Chondrocyte (in vitro differentiated cells): Measurements from ENCODE around the gene MUC20. TPM values are rescaled to one million over a fixed set of nuclear protein-coding genes. Genes with fewer than 3 reads are reported as not detected.

Experiments
- DNase-seq: peaks from one replicate; pipeline ENCODE4 v3.0.0; 2021; ENCODE audit warnings: mixed read lengths, low spot score
- H3K27ac Mint-ChIP-seq: one replicate; pipeline ENCODE4 v1.8.0; 2021; ENCODE audit warnings: mild to moderate bottlenecking, moderate library complexity, mixed read lengths; ENCODE audit not compliant: unreplicated experiment
- H3K27me3 Mint-ChIP-seq: 2 replicates; pipeline ENCODE4 v1.8.0; 2021; ENCODE audit warnings: low read depth, mixed read lengths
- H3K36me3 Mint-ChIP-seq: 2 replicates; pipeline ENCODE4 v1.8.0; 2021; ENCODE audit warnings: low read depth, mixed read lengths
- H3K4me1 Mint-ChIP-seq: 2 replicates; pipeline ENCODE4 v1.8.0; 2021; ENCODE audit warnings: low read depth, mild to moderate bottlenecking, mixed read lengths
- H3K4me3 Mint-ChIP-seq: one replicate; pipeline ENCODE4 v1.8.0; 2021; ENCODE audit warnings: mild to moderate bottlenecking, moderate library complexity, mixed read lengths; ENCODE audit not compliant: unreplicated experiment
- H3K9me3 Mint-ChIP-seq: 2 replicates; pipeline ENCODE4 v1.8.0; 2021; ENCODE audit warnings: low read depth, mixed read lengths
- total RNA-seq: library from RNA; stranded (reverse); gene quantifications from 3 replicates; pipeline ENCODE4 v1.2.1, GENCODE V29; 2021
- TF ChIP-seq, protein P1 (sequence below): fragments of 200-600 bp; sonication (generic); IDR thresholded peaks from 2 replicates; pipeline ENCODE4 v1.5.0; 2021; ENCODE audit warnings: antibody characterized with exemption, mild to moderate bottlenecking, moderate library complexity

Gene MUC20
- total RNA-seq, 1 donor from 2014 or later = 3.0 TPM

DNA sequence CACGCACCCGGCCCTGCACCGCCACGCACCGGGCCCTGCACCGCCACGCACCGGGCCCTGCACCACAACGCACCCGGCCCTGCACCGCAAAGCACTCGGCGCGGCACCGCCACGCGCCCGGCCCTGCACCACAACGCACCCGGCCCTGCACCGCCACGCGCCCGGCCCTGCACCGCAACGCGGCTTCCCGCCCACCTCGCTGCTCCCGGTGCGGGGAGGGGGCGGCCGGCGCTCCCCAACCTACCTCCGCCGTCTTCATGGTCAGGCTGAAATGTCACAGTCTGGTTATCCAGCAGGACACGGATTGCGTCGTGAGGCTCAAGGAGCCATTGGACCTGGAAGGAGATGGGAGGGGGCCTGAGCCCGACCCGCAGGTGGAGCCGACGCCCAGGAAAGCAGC lies 41.8 kb downstream of the MUC20 start:
- Mint-ChIP-seq H3K4me3 (no peak overlapping the region), H3K4me1 (no peaks in the 10 kb centered on the region), H3K9me3 (no peaks in the 10 kb centered on the region), H3K27me3 (peaks cover 26% of the 10 kb centered on the region), H3K27ac (no peak overlapping the region), H3K36me3 (no peaks in the 10 kb centered on the region)
- DNase-seq = no peak
- TF ChIP-seq, protein P1, sequence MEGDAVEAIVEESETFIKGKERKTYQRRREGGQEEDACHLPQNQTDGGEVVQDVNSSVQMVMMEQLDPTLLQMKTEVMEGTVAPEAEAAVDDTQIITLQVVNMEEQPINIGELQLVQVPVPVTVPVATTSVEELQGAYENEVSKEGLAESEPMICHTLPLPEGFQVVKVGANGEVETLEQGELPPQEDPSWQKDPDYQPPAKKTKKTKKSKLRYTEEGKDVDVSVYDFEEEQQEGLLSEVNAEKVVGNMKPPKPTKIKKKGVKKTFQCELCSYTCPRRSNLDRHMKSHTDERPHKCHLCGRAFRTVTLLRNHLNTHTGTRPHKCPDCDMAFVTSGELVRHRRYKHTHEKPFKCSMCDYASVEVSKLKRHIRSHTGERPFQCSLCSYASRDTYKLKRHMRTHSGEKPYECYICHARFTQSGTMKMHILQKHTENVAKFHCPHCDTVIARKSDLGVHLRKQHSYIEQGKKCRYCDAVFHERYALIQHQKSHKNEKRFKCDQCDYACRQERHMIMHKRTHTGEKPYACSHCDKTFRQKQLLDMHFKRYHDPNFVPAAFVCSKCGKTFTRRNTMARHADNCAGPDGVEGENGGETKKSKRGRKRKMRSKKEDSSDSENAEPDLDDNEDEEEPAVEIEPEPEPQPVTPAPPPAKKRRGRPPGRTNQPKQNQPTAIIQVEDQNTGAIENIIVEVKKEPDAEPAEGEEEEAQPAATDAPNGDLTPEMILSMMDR = no peak

DNA sequence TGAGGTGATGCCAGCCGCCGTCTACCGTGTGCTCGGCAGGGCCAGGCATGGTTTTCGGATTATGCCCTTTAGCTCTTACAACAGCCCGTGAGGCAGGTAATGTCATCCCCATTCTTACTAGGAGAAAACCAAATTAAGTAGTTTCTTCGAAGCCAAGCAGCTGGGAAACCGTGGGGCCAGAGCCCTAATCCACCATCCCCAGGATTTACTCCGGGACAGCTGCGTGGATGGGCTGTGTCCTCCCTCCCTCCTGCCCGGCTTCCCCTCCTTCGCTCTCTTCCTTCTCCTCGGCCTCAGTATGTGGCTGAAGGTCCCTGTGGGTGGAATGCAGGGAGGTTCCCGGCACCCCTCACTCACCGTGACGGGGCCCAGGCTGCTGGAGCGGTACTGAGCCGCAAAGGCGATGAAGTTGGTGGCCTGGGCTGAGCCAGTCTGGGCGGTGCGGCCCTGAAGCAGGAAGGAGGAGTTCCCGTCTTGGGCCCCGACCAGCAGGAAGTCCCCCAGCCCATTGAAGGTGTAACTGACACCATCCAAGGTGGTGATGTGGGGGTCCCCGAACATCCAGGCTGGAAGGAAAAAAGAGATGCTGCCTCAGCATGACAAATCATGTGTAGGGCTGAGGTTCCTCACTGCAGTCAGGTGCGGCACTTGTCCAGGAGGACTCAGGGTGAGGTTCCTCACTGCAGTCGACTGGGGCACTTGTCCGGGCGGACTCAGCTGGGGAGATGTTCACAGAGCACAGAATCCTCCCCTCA lies 42.5 kb downstream of the MUC20 start:
- no peak overlapping the region for H3K27ac Mint-ChIP-seq
- DNase-seq = no peak
- no peak overlapping the region for H3K4me3 Mint-ChIP-seq
- H3K4me1 Mint-ChIP-seq = no peaks in the 10 kb centered on the region
- H3K9me3 Mint-ChIP-seq = no peaks in the 10 kb centered on the region
- H3K27me3 Mint-ChIP-seq = peaks cover 22% of the 10 kb centered on the region
- H3K36me3 Mint-ChIP-seq = no peaks in the 10 kb centered on the region
- TF ChIP-seq, protein P1 = no peak

DNA sequence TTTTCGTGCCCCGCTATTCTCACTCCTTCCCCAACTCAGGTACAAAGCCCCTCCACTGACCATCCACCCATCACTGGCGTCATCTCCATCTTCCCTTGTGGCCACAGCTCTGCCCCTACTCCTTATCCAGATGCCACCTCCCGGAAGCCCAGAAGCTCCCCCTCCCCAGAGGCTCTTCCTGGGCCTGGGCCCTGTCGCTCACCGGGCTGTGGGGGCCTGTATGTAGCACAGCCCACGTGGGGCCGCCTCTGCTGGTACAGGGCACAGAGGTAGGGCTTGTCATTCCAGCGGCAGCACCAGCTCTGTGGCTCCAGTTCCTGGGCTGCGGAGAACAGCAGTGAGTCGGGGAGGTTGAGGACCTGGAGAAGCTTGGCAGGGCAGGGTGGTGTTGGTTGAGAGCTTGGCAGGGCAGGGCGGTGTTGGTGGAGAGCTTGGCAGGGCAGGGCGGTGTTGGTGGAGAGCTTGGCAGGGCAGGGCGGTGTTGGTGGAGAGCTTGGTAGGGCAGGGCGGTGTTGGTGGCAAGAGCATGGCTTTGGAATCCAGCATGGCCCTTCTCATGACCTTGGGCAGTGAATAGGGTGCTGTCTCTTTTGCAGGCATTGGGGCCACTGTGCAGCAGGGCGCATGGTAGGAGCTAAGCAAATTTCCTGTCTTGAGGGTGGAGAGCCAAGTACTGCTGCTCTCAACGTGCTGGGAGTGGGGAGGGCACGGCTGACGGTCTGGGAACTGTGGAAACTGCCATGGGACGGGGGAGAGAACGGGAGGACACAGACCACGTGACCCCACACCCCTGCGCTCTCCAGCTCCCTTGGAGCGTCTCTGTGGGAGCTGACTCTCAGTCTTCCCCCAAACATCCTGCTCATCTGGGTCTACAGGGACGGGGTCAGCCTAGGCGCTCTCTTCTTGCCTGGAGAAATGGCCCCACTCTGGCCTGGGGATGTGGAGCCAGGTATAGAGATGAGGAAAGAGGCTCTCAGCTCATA lies 43.4 kb downstream of the MUC20 start:
- no peak for DNase-seq
- peaks cover 16% of the 10 kb centered on the region for H3K27me3 Mint-ChIP-seq
- no peak overlapping the region for H3K4me3 Mint-ChIP-seq
- no peaks in the 10 kb centered on the region for H3K36me3 Mint-ChIP-seq
- no peak overlapping the region for H3K27ac Mint-ChIP-seq
- TF ChIP-seq, protein P1 = no peak
- no peaks in the 10 kb centered on the region for H3K9me3 Mint-ChIP-seq
- H3K4me1 Mint-ChIP-seq = no peaks in the 10 kb centered on the region

DNA sequence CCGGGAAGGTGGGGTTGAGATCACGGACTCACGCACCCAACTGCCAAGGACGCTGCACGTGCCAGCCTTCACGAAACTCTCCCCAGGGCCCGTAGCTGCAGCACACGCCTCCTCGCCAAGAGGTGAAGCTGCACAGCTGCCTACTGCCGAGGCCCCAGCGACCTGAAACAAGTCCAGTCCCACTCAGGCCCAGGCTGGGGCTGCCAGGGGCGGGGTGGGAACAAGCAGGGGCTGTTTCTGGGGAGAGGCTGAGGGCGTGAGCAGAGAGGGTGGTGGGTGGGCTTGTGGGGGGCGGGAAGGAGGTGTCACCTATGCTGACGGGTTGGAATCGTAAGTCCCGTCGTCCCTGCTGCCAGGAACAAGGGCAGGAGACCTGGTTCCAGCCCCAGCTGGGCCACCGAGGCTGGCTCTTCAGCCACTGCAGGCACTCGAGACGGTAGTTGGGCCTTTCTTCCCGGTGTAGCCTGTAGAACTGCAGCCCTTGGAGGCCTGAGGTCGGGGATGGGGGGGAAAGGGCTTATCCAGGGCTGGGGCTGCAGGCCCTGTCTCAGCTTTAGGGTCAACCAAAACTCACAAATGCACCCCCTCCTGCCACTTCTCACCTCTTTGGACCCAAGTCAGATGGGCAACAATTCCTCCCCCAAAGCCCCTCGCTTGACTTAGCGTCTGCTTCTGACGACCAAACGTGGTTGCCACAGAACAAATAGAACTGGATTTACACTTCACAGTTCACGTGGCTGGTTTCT lies 44.4 kb downstream of the MUC20 start:
- Mint-ChIP-seq H3K27ac (no peak overlapping the region), H3K9me3 (no peaks in the 10 kb centered on the region), H3K4me3 (no peak overlapping the region), H3K4me1 (no peaks in the 10 kb centered on the region), H3K27me3 (peaks cover 6% of the 10 kb centered on the region), H3K36me3 (no peaks in the 10 kb centered on the region)
- DNase-seq = no peak
- TF ChIP-seq, protein P1 = no peak

DNA sequence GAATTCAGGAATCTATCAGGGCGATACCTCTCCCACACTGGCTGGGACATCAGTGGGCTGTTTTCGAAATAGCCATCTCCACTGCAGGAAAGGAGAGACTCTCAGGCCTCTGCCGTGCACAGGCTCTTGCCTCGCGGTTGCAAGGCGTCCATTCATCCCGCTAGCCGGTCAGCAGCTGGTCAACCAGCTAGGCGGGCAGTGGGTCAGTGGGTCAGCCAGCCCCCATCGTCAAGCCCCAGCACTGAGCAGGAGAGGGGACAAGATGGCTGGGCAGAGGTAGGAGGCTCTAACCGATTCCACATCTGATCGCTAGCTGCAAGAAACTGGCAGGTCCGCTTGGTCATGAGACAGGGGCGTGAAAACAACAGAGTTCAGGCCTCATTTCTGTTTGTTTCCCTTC lies 45.9 kb downstream of the MUC20 start:
- TF ChIP-seq, protein P1 = no peak
- H3K9me3 Mint-ChIP-seq = no peaks in the 10 kb centered on the region
- peaks cover 2% of the 10 kb centered on the region for H3K27me3 Mint-ChIP-seq
- no peaks in the 10 kb centered on the region for H3K36me3 Mint-ChIP-seq
- H3K27ac Mint-ChIP-seq = no peak overlapping the region
- H3K4me3 Mint-ChIP-seq = no peak overlapping the region
- no peaks in the 10 kb centered on the region for H3K4me1 Mint-ChIP-seq
- no peak for DNase-seq
